Measurements from ENCODE around the gene GOLGA6L7.
"Not testable (repeated sequence)": the region's sequence is repeated elsewhere in the genome, so short reads cannot be mapped to it uniquely, and the experiment has no call there.

Gene GOLGA6L7

GRCh38 chr15:28884151-28884940 is 35.9 kb upstream of the GOLGA6L7 start:
- DNase-seq (ENCODE audit: low read depth, low spot score) = no peak

- DNase-seq (ENCODE audit: low read depth, low spot score) = no peak
These were observed 33.2 kb upstream of the GOLGA6L7 start for GRCh38 chr15:28881600-28881999.

- no peak for DNase-seq (ENCODE audit: low read depth, low spot score)
These were observed 32.7 kb upstream of the GOLGA6L7 start for GRCh38 chr15:28881170-28881569.

GRCh38 chr15:28880680-28881079 is 32.2 kb upstream of the GOLGA6L7 start:
- no peak for DNase-seq (ENCODE audit: low read depth, low spot score)

GRCh38 chr15:28879551-28879950 is 31.1 kb upstream of the GOLGA6L7 start:
- no peak for DNase-seq (ENCODE audit: low read depth, low spot score)

GRCh38 chr15:28878209-28878608 is 29.8 kb upstream of the GOLGA6L7 start:
- no peak for DNase-seq (ENCODE audit: low read depth, low spot score)

GRCh38 chr15:28876845-28877185 is 28.4 kb upstream of the GOLGA6L7 start:
- no peak for DNase-seq (ENCODE audit: low read depth, low spot score)

GRCh38 chr15:28876131-28876844 is 27.8 kb upstream of the GOLGA6L7 start:
- DNase-seq (ENCODE audit: low read depth, low spot score) = no peak

- no peak for DNase-seq (ENCODE audit: low read depth, low spot score)
These were observed 27.1 kb upstream of the GOLGA6L7 start for GRCh38 chr15:28875461-28876000.

- no peak for DNase-seq (ENCODE audit: low read depth, low spot score)
These were observed 25.2 kb upstream of the GOLGA6L7 start for GRCh38 chr15:28873585-28874190.

- DNase-seq (ENCODE audit: low read depth, low spot score) = no peak
These were observed 24.6 kb upstream of the GOLGA6L7 start for GRCh38 chr15:28873006-28873405.

- DNase-seq (ENCODE audit: low read depth, low spot score) = no peak
These were observed 22.7 kb upstream of the GOLGA6L7 start for GRCh38 chr15:28871168-28871567.

- DNase-seq (ENCODE audit: low read depth, low spot score) = no peak
These were observed 20.4 kb upstream of the GOLGA6L7 start for GRCh38 chr15:28868744-28869345.

GRCh38 chr15:28861589-28862293 is 13.3 kb upstream of the GOLGA6L7 start:
- DNase-seq (ENCODE audit: low read depth, low spot score) = not testable (repeated sequence)

- no peak for DNase-seq (ENCODE audit: low read depth, low spot score)
These were observed 12.6 kb upstream of the GOLGA6L7 start for GRCh38 chr15:28861031-28861534.

- DNase-seq (ENCODE audit: low read depth, low spot score) = not testable (repeated sequence)
These were observed 6.1 kb upstream of the GOLGA6L7 start for GRCh38 chr15:28854578-28854977.

- not testable (repeated sequence) for DNase-seq (ENCODE audit: low read depth, low spot score)
These were observed 5.2 kb upstream of the GOLGA6L7 start for GRCh38 chr15:28853654-28854053.

GRCh38 chr15:28849766-28850165 is 1.3 kb upstream of the GOLGA6L7 start:
- not testable (repeated sequence) for DNase-seq (ENCODE audit: low read depth, low spot score)

- not testable (repeated sequence) for DNase-seq (ENCODE audit: low read depth, low spot score)
These were observed 827 bp upstream of the GOLGA6L7 start for GRCh38 chr15:28849271-28849670.

GRCh38 chr15:28847959-28848358 is 485 bp downstream of the GOLGA6L7 start:
- not testable (repeated sequence) for DNase-seq (ENCODE audit: low read depth, low spot score)

GRCh38 chr15:28847247-28847646 is 1.2 kb downstream of the GOLGA6L7 start:
- not testable (repeated sequence) for DNase-seq (ENCODE audit: low read depth, low spot score)

Data from smooth muscle cell of the brain vasculature (primary cell).